DMS79 treated with DMSO at 0.1 percent for 48 hours (cell line): Measurements from ENCODE around the gene CCDC177.
"Not testable (repeated sequence)": the region's sequence is repeated elsewhere in the genome, so short reads cannot be mapped to it uniquely, and the experiment has no call there.

Source experiments
- DNase-seq: peaks from one replicate; lab custom pipeline; 2025; lab: John Stamatoyannopoulos, UW

CCDC177 gene

DNA sequence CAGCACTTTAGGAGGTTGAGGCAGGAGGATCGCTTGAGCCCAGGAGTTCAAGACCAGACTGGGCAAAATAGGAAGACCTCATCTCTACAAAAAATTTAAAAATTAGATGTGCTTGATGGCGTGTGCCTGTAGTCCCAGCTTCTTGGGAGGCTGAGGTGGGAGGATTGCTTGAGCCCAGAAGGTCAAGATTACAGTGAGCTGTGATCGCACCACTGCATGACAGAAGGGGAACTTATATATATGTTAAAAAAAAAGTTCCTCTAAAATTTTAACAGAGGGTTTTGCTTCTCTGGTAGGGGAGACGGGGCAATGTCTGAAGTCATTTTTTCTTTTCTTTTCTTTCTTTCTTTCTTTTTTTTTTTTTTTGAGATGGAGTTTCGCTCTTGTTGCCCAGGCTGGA, 24.8 kb upstream of the CCDC177 start:
- not testable (repeated sequence) for DNase-seq

DNA sequence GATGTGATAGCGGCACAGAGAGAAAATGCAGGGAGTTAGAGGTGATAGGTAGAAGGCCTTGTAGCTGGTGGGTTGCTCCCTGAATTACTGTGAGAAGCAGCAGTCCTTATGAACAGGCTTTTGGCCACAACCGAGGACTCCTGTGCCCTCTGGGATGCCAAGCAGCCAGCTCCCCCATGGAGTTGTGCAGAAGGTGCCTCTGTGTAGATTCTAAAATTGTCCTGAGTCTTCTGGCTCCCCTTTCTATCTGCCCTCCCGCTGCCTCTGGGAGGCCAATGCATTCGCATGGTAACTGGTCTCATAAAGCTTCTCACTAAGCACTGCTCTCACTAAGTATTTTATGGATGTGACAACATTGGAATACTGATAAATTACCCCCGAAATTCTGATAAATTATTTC, 20.7 kb upstream of the CCDC177 start:
- DNase-seq, result no peak

DNA sequence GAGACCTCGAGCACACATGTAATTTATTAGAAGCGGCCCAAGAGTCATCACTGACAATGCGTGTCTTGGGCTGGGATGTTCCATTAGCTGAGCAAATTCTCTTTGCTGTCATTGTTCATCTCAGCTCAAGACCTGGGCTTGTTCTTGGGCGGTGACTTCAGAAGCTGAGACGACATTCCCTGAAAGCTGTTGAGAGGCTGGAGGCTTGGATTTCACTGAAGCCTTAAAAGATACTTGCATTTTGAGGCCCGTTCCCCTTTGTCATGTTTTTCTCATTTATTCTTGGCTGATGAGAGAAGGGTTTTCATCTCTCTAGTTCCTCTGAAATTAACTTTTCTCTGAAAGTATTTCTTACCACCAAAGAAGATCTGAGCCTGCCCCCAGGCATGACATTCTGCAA, 20.2 kb upstream of the CCDC177 start:
- no peak for DNase-seq

DNA sequence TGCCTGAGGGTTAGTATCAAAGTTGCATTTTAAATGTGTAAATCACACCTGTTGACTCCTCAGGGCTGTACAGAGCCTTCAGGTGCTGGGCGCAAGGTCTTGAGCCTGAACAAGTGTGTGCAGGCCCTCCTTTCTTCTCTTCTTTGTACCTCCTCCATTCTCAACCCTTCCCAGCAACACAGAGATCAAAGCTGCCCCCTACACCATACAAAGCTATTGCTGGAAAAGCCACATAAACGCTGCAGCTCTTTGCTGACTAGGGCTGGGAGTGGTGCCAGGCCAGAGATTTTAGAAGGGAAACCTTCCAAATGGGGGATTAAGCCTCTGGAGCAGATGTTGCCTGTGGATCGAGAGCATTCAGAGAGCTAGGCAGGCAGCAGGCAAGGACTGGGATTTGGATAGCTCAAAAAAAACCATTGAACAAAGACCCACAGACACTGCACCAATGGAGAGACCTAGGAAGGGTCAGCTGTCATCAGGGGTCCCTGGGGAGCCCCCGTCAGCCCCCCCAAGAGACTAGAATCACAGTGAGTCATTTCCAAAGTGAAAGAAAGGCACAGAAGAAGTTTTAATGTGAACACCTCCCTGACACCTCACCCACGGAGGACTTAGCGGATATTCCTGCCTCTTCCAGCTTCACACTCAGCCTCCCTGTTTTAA, 18.5 kb upstream of the CCDC177 start:
- peak; percentile 87 for DNase-seq

DNA sequence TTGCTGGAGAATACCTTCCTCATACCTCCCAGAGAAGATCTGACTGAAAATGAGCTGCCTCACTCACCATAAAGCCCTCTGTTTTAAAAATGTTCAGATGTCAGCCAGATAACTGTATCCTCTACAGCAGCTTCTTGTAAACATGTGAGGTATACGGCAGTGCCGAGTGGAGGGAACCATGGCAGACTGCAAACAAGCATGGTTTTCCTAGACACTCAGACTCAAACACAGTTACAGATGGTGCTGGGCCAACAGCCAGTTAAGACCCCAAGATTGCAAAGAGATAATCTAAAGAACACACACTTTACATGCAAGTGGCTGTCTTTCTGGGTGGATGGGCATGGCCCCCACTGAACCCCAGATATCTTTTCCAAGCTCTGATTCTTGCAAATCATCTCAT, 16.6 kb upstream of the CCDC177 start:
- DNase-seq, result no peak

DNA sequence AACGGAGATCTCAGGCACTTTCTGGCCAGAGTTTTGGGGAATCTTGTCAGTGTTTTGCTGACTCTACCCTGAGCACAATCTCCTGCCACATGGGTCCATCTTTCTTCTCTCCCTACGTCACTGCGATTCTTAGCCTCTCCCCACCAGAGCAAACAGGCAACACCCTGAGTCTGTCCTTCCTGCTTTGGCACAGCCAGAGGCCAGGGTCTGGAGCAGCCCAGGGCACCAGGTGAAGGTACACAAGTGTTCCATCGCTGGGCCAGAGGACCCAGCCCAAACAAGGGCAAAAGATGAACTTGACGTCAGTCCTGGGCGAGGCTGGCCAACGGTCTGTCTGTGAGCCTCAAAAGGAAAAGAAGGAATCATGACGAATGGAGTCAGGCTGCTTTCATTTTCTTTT, 12.7 kb upstream of the CCDC177 start:
- no peak for DNase-seq

DNA sequence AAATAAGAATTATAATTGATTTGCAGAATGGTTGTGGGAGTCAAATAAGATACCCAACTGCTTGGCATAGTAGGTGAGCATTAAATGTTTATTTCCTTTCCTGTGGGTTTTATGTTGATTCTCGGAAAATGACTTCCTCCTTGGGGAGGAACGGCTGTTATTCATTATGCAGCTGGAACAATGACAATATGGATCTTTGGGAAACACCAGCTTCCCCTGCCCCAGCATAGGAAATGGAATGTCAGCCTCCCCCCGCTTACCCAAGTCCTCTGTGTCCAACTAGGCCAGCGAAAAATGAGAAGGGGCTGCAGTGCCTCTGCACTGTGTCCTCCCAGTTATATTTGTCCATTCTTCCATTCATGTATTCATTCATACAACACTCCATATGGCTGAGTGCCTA, 11.7 kb upstream of the CCDC177 start:
- DNase-seq, result no peak

DNA sequence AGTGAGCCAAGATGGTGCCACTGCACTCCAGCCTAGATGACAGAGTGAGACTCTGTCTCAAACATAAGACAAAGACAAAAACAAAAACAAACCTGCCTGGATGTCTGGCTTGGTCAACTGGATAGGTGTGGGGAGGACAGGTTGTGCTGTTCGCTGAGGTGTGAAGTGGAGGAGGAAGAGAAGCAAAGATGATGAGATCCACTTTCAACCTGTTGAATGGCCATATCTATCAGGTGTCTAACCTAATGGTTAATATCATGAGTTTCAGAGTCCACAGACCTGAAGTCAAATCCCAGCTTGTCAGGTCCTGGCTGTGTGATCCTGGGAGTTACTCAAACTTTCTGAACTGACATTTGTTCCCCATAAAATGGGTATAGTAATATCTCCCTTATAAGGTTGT, 9.7 kb upstream of the CCDC177 start:
- DNase-seq, result no peak

DNA sequence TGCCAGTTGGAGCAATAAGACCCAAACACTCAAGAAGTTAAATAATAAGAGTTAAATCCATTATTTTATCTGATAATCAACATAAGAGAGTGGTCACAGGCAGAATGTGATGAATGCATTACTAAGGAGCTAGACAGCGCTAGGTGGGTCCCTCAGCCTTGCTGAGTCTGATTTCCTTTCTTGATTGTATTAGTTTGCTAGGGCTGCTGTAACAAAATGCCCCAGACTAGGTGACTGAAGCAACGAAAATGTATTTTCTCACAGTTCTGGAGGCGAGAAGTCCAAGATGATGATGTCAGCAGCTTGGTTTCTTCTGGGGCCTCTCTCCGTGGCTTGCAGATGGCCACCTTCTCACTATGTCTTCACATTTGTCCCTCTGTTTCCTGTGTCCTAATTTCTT, 8.2 kb upstream of the CCDC177 start:
- no peak for DNase-seq

DNA sequence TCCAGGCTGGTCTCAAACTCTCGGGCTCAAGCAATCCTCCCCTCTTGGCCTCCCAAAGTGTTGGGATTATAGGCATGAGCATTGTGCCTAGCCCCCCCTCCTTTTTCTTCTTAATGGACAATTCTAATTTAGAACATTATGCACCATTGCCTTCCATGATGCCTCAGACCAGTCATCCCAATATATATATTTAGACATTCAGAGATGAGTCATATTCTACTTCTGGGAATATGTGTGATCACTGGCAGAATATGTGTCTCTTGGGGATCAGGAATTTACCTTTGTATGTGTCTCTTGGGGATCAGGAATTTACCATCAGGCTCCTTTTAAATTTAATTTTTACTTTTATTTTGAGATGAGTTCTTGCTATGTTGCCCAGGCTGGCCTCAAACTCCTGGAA, 7.5 kb upstream of the CCDC177 start:
- DNase-seq, result no peak

DNA sequence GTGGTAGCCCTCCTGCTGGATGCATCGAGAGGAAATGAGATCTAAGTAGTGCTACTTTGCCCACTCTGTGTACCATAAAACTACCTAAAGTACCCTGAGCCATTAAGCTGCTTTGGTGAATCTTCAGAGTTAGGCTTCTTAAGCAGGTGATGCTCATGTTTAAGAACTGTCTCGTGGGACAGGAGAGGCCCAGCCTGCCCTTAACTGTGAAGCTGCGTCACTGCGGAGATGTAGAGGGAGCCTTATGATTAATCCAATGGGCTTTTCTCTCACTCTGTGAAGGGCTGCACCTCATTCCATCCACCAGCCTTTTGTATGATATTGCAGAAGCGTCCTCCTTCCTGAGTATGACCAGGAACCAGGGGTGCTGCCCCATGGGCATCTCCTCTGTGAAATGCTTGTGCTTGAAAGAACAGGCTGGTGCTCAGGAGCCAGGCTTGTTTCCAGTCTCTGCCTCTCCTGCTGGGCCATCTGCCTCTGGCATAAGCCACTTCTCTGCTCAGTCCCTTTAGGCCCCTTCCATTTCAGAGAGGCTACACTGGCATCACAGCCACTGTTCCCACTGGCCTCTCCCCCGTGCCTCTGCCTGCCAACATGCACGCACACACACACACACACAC, 6.8 kb upstream of the CCDC177 start:
- DNase-seq, result no peak

DNA sequence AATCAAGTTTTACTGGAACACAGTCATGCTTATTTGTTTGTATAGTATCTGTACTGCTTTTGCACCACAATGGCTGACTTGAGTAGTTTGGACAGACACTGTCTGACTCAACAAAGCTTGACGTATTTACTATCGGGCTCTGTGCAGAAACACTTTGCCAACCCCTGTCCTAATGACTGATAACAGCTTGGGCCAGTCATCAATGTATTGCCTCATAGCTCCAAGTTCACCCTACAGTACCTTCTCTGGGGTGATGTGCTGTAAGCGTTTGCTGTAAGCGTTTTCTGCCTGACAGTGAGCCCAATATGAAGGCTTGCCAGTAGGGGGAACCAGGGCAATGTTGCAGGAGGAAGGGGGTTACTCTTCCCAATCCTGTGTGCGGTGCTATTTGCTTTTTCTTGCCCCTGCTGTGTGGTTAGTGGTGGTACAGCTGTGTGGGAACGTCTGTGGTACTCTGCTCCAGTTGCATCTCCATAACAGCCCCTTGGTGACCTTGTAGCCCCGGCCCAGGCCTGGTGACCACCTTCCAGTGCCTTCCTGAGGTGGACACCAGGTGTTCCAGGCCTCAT, 5.4 kb upstream of the CCDC177 start:
- DNase-seq, result peak; percentile 31

DNA sequence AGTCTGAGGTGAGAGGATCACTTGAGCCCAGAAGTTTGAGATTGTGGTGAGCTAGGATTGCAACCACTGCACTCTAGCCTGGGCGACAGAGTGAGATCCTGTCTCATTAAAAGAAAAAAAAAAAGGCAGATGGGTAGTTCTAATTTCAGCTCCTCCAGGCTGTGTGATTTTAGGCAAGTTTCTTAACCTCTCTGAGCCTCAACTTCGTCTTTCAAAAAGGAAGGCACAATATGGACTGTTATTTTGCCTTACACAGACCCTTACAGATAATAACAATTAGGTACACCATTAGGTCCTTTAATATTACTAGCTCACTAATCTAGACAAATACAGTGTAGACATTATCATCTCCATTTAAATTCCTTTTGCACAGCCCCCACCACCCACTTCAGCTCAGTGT, 4.8 kb upstream of the CCDC177 start:
- DNase-seq, result no peak

DNA sequence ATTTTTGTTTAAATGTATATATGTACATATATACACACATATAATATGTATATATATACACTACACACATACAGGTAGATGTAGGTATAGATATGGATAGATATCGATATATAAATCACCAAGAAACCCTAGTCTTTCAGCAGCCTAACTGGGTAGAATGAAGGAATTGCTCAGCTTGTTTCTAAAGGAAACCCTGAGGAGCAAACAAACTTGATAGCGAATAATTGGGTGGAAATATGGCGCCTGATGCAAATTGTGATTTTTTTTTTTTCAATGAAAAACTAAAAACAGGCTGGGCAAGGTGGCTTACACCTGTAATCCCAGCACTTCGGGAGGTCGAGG, 254 bp upstream of the CCDC177 start:
- no peak for DNase-seq

DNA sequence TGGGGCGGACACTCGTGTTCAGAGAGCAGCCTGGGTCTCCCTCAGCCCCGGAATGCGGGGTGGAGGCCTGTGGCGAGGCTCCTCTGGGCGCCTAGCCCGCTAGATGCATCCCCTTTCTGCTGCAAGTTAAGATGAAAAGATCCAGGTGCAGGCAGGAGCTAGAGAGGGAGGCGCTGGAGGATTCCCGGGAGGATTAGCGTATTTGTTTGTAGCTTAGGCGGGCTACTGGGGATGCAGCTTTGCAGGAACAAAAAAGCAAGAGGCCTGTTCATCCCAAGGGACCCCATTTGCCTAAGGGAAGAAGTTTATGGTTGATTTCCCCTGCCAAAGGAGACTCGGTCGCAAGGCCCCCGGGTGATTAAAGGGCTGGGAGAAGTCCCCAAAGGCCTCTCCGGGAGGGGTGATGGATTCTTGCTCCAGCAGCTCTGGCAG, 824 bp downstream of the CCDC177 start:
- peak; percentile 90 for DNase-seq

DNA sequence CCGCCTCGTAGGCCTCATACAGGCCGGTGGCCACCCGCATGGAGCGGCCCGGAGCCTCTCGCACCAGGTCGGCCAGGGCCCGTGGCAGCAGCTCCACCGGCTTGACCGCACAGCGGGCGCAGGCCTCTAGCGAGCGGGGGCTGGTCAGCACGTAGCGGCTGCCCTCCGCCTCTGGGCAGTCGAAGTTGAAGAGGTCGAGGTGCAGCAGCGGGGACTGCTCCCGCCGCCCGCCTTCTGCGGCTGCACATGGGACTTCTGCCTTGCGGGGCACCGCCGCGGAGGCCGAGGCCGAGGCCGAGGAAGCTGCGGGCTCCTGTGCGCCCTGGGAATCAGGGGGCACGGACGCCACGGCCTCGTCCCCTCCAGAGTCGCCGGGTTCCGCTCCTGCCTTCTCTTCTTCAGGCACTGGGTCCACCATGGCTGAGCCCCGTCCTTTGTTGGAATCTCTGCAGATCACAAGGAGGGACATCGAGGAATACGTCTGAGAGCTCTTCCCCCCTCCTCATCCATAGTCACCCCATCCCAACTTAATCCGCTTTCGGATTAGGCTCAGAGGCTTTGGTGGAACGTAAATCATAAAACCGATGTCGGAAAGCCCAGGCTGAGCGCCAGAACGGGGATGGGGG, 1.4 kb downstream of the CCDC177 start:
- DNase-seq, result no peak

DNA sequence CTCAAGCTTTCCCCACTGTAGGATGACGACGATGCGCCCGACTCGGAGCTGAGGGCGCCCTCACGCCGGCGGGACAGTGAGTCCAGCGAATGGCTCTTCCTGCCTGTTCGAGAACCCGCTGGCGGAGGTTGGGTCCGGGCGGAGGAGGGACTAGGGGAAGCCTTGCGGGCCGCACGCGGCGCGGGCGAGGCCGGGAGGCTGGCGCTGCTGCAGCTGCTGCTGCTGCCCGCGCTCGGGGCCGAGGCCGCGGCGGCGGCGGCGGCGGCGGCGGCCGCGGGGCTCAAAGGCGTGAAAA, 1.9 kb downstream of the CCDC177 start:
- no peak for DNase-seq

DNA sequence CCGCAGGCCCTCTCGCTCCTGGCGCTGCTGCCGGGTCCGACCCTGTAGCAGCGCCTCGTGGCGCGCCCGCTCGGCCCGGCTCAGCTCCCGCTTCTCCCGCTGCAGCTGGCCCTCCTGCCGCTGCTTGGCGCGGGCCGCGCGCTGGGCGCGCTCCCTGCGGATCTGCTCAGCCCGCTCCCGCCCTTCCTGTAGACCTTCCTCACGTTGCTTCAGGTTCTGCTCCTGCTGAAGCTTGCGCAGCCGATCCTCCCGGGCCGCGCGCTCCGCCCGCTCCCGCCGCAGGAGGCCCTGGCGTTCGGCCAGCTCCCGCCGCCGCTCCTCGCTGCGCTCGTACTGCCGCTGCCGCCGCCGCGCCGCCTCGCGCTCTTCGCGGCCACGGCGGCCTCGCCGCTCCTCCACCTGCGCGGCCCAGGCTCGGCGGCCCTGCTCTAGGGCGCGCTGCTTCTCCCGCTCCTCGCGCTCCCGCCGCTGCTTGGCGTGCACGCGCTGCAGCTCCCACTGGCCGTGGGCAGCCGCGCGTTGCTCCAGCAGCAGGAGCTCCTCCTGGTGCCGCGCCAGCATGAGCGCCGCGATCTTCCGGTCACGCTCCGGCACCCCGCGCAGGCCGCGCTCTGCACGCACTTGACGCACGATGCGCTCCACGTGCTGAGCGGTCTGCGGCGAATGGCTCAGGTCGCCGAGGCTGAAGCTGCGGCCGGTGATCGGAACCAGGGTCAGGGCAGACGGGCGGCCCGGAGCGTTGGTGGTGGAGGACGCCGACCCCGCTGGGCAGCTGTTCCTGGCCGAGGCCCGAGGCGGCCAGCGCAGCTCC, 2.4 kb downstream of the CCDC177 start:
- DNase-seq, result no peak

DNA sequence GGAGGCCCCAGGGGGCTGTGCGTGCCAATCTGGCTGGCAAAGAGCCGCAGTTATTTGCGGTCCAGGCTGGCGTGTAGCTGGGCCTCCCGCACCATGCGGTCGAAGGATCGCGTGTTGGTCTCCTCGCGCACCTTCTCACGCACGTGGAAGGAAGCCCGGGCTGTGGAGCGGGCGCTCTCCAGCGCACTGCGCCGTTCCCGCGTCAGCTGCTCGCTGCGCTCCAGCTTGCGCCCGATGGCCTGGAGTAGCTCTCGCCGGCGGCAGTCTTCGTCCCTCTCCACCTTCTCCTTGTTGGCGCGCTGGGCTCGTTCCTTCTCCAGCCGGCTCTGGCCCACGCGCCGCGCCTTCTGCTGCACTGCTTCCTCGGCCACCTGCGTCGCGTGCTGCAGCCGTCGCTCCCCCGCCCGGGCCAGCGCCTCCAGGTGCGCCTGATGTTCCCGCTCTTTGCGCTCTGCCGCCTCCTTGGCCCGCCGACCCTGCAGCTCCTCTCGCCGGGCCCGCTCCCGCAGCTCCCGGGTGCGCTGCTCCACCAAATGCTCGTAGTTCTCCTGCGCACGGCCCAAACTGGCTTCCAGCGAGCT, 3.1 kb downstream of the CCDC177 start:
- no peak for DNase-seq

DNA sequence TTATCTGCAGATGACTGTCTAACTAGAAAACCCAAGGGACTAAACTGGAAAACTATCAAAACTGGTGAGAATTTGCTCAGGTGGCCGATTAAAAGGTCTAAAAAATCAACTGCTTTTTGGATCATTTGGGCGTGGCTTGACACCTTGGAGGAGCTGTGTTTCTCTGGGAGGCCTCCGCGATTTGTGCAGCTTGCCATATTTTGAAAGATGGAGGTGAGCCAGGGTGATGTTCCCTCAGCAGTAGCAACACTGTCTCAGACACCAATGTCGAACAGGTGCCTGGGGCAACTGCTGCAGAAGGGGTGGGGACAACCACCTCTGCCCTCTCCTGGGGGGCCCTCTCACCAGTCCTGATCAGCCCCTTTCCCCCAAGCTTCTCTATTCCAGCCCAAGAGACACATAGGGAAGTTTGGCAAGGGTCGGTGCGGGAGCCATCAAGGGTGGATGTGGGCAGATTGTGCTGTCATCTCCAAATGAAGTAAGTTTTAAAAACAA, 3.8 kb downstream of the CCDC177 start:
- no peak for DNase-seq

DNA sequence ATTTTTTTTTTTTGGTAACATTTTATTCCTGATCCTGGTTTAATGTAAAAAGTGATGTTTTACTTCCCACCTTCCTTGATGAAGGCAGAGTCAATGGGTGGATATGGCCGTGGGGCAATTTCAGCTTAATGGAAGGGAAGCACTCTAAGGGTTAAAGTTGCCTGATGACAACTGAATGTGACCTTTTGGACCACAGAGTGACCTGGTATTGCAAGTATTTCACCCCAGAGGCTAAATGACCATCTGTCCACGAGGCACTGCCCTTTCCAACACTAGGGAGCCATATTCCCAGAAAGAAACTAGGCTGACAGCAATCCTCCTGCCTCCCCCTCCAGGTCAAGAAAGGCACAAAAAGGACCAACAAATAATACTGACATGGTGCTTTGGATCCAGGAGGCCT, 4.8 kb downstream of the CCDC177 start:
- DNase-seq, result no peak

DNA sequence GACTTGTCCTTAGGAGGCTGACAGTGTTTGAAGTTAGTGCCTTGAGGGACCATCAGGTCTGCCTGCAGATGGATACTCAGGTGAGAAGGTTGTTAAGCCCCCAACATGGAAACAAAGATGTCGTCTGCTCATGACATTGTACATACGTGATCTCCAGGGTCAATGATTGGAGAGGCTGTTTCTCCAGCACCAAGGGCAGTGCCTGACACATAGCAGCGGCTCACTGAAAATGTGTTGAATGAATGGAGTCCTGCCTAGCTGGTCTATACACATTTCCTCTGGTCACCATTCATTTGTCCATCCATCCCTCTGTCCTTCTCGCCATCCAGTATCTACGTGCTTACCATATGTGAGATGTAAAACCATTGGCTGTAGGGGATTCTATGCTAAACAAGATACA, 7.1 kb downstream of the CCDC177 start:
- DNase-seq, result no peak
